GM12878 (cell line): ENCODE measurements around the gene TRIL. TPM values are rescaled to one million over a fixed set of nuclear protein-coding genes. Genes with fewer than 3 reads are reported as not detected.

Experiments used
- ATAC-seq: fragments of 200-7000 bp; cut with Tn5 transposase; 3 replicates; pipeline ENCODE4 v1.9.1; 2020; ENCODE audit warnings: mild to moderate bottlenecking, moderate library complexity
- BruUV-seq: library from RNA; stranded (reverse); fragments of 400-500 nt; replicated peaks from 2 replicates; lab custom pipeline; 2021; lab: Mats Ljungman, UMichigan
- CTCF ChIA-PET: fragments of 300-600 bp; sonication (Branson Sonifier 250); formaldehyde crosslinking; extraction: SDS; loops from one replicate; lab custom pipeline; 2021; ENCODE audit warnings: inconsistent platforms; lab: Yijun Ruan, JAX
- POLR2A ChIA-PET: fragments of 350-600 bp; formaldehyde crosslinking; extraction: SDS; loops from one replicate; lab custom pipeline; 2021; ENCODE audit warnings: inconsistent platforms; lab: Charles Lee
- RAD21 ChIA-PET: fragments of 300-600 bp; sonication (Branson Sonifier 250); formaldehyde crosslinking; loops from one replicate; lab custom pipeline; 2023; ENCODE audit warnings: antibody characterized with exemption; ENCODE audit not compliant: unreplicated experiment; lab: Charles Lee
- SMC1A ChIA-PET: fragments of 300-600 bp; sonication (Branson Sonifier 250); formaldehyde crosslinking; loops from one replicate; lab custom pipeline; 2023; ENCODE audit not compliant: unreplicated experiment, uncharacterized antibody; lab: Charles Lee
- DNase-seq: peaks from one replicate; pipeline ENCODE4 v3.0.0-alpha.2; 2011; ENCODE audit warnings: low read depth, low spot score
- FAIRE-seq: peaks from 3 replicates; lab custom pipeline; 2011; peaks lifted over from hg19 to GRCh38; lab: Jason Lieb, UNC
- H2AFZ ChIP-seq: 2 replicates; pipeline ENCODE4 v1.6.0; 2011; ENCODE audit warnings: low read depth, low read length, control low read depth; ENCODE audit not compliant: control insufficient read depth
- H3K27ac ChIP-seq: 2 replicates; pipeline ENCODE4 v1.5.1; 2011; ENCODE audit warnings: control low read depth; ENCODE audit not compliant: control insufficient read depth, insufficient read depth
- H3K27me3 ChIP-seq, 2 experiments: replicated peaks in 1 of 2; 2 replicates each; pipeline versions ENCODE4 v1.6.0 to v1.6.1; 2011; ENCODE audit warnings: low read length in 1 of 2; ENCODE audit not compliant: control insufficient read depth in 2 of 2, insufficient read depth in 2 of 2
- H3K36me3 ChIP-seq, 2 experiments: 2 replicates each; pipeline ENCODE4 v1.5.1; 2011; ENCODE audit warnings: low read length in 1 of 2; ENCODE audit not compliant: control insufficient read depth in 2 of 2, insufficient read depth in 2 of 2
- H3K4me1 ChIP-seq: 2 replicates; pipeline ENCODE4 v1.6.1; 2011; ENCODE audit warnings: mild to moderate bottlenecking, low read length, moderate library complexity, mixed read lengths; ENCODE audit not compliant: control insufficient read depth, insufficient read depth
- H3K4me2 ChIP-seq: 2 replicates; pipeline ENCODE4 v1.6.0; 2011; ENCODE audit warnings: control low read depth; ENCODE audit not compliant: control insufficient read depth, insufficient read depth
- H3K4me3 ChIP-seq: fragments of 200-600 bp; sonication (generic); 2 replicates; pipeline ENCODE4 v1.5.1; 2016
- H3K79me2 ChIP-seq: 2 replicates; pipeline ENCODE4 v1.6.0; 2011; ENCODE audit warnings: low read length; ENCODE audit not compliant: control insufficient read depth, insufficient read depth
- H3K9ac ChIP-seq: 2 replicates; pipeline ENCODE4 v1.8.0; 2011; ENCODE audit warnings: low read length, control low read depth, mixed read lengths; ENCODE audit not compliant: control insufficient read depth, insufficient read depth
- H3K9me3 ChIP-seq: replicated peaks from 3 replicates; pipeline ENCODE4 v1.5.1; 2011; ENCODE audit warnings: mild to moderate bottlenecking, low read length; ENCODE audit not compliant: control insufficient read depth, insufficient read depth
- H4K20me1 ChIP-seq: 2 replicates; pipeline ENCODE4 v1.6.0; 2011; ENCODE audit not compliant: control insufficient read depth, insufficient read depth
- CREM ChIP-seq: IDR thresholded peaks from 2 replicates; pipeline ENCODE4 v1.6.1; 2014; ENCODE audit warnings: antibody characterized with exemption, low read depth
- CTCF ChIP-seq, 3 experiments: IDR thresholded peaks in 2 of 3; conservative IDR thresholded peaks in 1 of 3; 2 replicates each; pipeline ENCODE4 v1.5.1; 2011; ENCODE audit warnings: low read depth in 3 of 3, low read length in 3 of 3, mild to moderate bottlenecking in 3 of 3, control low read depth in 2 of 3, moderate library complexity in 2 of 3, inconsistent platforms in 1 of 3, mixed read lengths in 1 of 3; ENCODE audit not compliant: control insufficient read depth in 2 of 3, insufficient read depth in 1 of 3; ENCODE audit errors: extremely low read depth in 1 of 3
- CUX1 ChIP-seq: IDR thresholded peaks from 2 replicates; pipeline ENCODE4 v1.6.1; 2012; ENCODE audit warnings: improper control_type of control experiment, low read depth, low read length; ENCODE audit not compliant: insufficient replicate concordance
- FOXM1 ChIP-seq: IDR thresholded peaks from 2 replicates; pipeline ENCODE4 v1.6.1; 2012; ENCODE audit warnings: low read depth, mild to moderate bottlenecking, inconsistent platforms, low read length, moderate library complexity
- HDAC6 ChIP-seq: fragments of 200-600 bp; sonication (generic); IDR thresholded peaks from one replicate; pipeline ENCODE4 v1.8.0; 2017; ENCODE audit warnings: antibody characterized with exemption; ENCODE audit not compliant: unreplicated experiment
- IRF3 ChIP-seq: fragments of 450-650 bp; IDR thresholded peaks from 2 replicates; pipeline ENCODE4 v1.6.1; 2014; ENCODE audit warnings: mild to moderate bottlenecking
- RBBP5 ChIP-seq: fragments of 200-600 bp; sonication (generic); conservative IDR thresholded peaks from 2 replicates; pipeline ENCODE4 v1.6.1; 2016
- REST ChIP-seq: IDR thresholded peaks from 2 replicates; pipeline ENCODE4 v1.6.1; 2012; ENCODE audit warnings: mild to moderate bottlenecking, low read depth, low read length
- SMAD5 ChIP-seq: IDR thresholded peaks from 2 replicates; pipeline ENCODE4 v1.6.1; 2016; ENCODE audit warnings: antibody characterized with exemption, low read depth
- WGBS: methylation state at CpG from one replicate; pipeline ENCODE4 v1.1.6; 2016; ENCODE audit warnings: low lambda C conversion rate; ENCODE audit not compliant: insufficient replicate concordance, insufficient coverage; ENCODE audit errors: missing lambda C conversion rate; 5-methylcytosine and 5-hydroxymethylcytosine counted together
- in situ Hi-C: fragments of 300-500 bp; cut with MboI; formaldehyde crosslinking; loops from 9 replicates; pipeline ENCODE4 v1.14.3; 2018; ENCODE audit warnings: mixed read lengths
- intact Hi-C: fragments of 100-400 bp; cut with micrococcal nuclease; formaldehyde crosslinking; loops from one replicate; pipeline ENCODE4 v1.14.2; 2022; ENCODE audit not compliant: unreplicated experiment
- polyA plus RNA-seq, 11 experiments: library from polyadenylated mRNA; depleted of rRNA in 4 of 11; unstranded in 6 of 11; stranded (reverse) in 5 of 11; fragments of >200 nt; fragmentation: Nextera tagmentation in 4 of 11; fragmentation: Illumina TruSeq in 1 of 11; extraction: Ambion mirVana in 4 of 11; extraction: Trizol in 1 of 11; gene quantifications; 1 replicate in 1 of 11; 2 replicates in 10 of 11; pipeline versions ENCODE4 v1.2.1 to v1.2.3, GENCODE V29; 2011 to 2016; ENCODE audit warnings: inconsistent platforms in 2 of 11, missing spikeins in 2 of 11, low read depth in 1 of 11
- total RNA-seq, 4 experiments: library from RNA; depleted of rRNA in 3 of 4; stranded (reverse); fragments of >200 nt in 3 of 4; fragmentation: Illumina TruSeq in 1 of 4; extraction: Trizol in 1 of 4; gene quantifications; 2 replicates each; pipeline versions ENCODE4 v1.2.1 to v1.2.3, GENCODE V29; 2013 to 2021

Gene TRIL
- total and polyA plus RNA-seq, 10 of the 15 experiments (the other 5 are each of a cell fraction or from before 2014, with no cell fraction given) = not detected

GRCh38 chr7:28977881-28978280 is 19.8 kb upstream of the TRIL start:
- no peak overlapping the region for H3K4me2 ChIP-seq
- CTCF ChIA-PET = no interaction called here
- intact Hi-C loops = no loop called here
- RAD21 ChIA-PET = no interaction called here
- H3K9ac ChIP-seq = no peak overlapping the region
- 0 out of 4 replicates have a peak, but pooled peaks cover 0 to 2% of the 10 kb centered on the region in 2 experiments for H3K27me3 ChIP-seq
- WGBS = 0% methylated on average over 1 of the region's 1 CpG
- no peaks in the 10 kb centered on the region for H3K4me1 ChIP-seq
- no peak overlapping the region for H3K27ac ChIP-seq
- H3K36me3 ChIP-seq = no peaks in the 10 kb centered on the region
- FAIRE-seq (no peak), DNase-seq (no peak), ATAC-seq (no peak)
- peaks cover under 1% of the 10 kb centered on the region; the same call in 2 of the 3 replicates for H3K9me3 ChIP-seq
- POLR2A ChIA-PET = no interaction called here
- TF ChIP-seq REST (no peak), RBBP5 (no peak), CREM (no peak), FOXM1 (no peak), SMAD5 (no peak), CUX1 (no peak), IRF3 (no peak), HDAC6 (no peak), CTCF (IDR thresholded peaks at IDR 0.05 in 2 of 3, conservative IDR thresholded peaks at IDR 0.05 in 1 of 3; ENCODE audit: control insufficient read depth in 2 of 3, extremely low read depth in 1 of 3, insufficient read depth in 1 of 3, low read depth in 3 of 3, low read length in 3 of 3) (no peak)
- no peaks in the 10 kb centered on the region for H3K79me2 ChIP-seq
- no peaks in the 10 kb centered on the region for H4K20me1 ChIP-seq
- no TSS peak for BruUV-seq
- H2AFZ ChIP-seq = no peak overlapping the region
- H3K4me3 ChIP-seq = no peak overlapping the region
- in situ Hi-C loops = no loop called here
- SMC1A ChIA-PET = no interaction called here
